Measurements from ENCODE around the gene LETM1.
A peak's percentile ranks its signal among the peaks of the same experiment; 100 is the strongest.

The LETM1 gene

DNA sequence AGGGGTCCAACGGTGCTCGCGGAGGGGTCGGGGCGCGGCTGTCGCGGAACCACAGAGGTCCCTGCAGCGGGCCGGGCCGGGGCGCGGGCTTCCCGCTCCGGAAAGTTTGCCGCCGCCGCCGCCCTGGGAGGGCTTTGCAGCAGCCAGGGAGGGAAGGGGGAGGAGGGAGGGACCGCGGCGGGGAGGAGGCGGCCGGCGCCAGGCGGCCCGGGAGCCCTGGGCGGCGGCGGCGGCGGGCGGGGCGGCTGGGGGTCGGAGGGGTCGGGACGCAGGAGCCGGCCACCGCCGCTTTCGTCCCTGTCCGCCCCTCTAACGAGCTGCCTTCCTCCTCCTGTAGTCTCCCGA, 62.5 kb downstream of the LETM1 start:
- DNase-seq, result peak in 2 of 5 donors; percentile 25 to 33

GRCh38 chr4:1792832-1793495, 63.0 kb downstream of the LETM1 start, which contains the start of gene FGFR3:
TSS of gene FGFR3 (plus strand) at chr4:1793293. CDS start at chr4:1793935, 642 bp downstream.
- peak in 1 of 5 donors; percentile 33 for DNase-seq

GRCh38 chr4:1792158-1792831, 63.7 kb downstream of the LETM1 start:
- no peak for DNase-seq

DNA sequence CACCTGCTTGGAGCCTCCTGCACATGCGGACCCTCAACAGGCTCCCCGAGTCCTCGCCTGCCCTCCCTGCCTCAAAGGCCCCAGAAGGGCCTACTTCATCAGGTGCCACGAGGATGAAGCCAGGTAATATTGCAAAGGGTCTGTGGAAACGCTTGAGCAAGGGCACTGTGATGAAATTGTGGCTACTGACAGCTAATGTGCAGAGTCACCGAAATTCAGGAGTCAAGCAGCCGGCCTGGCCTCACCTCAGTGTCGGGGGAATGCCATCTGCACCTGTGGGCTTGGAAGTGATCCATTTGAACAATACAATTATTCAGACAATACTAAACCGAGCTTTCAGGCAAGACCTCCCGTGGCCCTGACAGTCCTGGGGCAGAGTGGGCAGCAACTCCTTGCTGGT, 66.0 kb downstream of the LETM1 start:
- no peak for DNase-seq

DNA sequence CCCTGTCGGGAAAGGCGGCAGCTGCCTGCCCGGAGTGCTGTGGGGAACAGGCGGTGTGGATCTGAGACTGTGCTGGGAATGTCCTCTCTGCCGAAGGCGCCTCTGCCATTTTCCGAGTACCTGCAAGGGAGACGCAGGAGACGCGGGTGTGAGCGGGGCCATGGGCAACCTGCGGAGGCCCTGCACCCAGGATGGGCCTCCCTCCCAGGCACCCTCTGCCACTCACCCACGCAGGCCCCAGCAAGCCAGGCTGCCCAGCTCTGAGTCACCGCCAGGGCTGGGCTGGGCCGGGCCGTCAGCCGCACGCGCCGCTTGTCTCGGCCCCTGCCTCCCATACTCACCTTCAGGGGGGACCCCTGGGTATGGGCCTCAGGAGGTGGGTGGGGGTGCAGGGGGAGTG, 66.4 kb downstream of the LETM1 start:
- DNase-seq, result no peak

- DNase-seq, result no peak
Observed at GRCh38 chr4:1788254-1788973, 67.5 kb downstream of the LETM1 start.

GRCh38 chr4:1787411-1788077, 68.4 kb downstream of the LETM1 start:
- DNase-seq, result no peak

- no peak for DNase-seq
Observed at GRCh38 chr4:1786544-1787362, 69.2 kb downstream of the LETM1 start.

- no peak for DNase-seq
Observed at GRCh38 chr4:1785592-1785991, 70.4 kb downstream of the LETM1 start.

- no peak for DNase-seq
Observed at GRCh38 chr4:1784789-1785591, 71.0 kb downstream of the LETM1 start.

GRCh38 chr4:1784395-1784788, 71.6 kb downstream of the LETM1 start:
- no peak for DNase-seq

GRCh38 chr4:1783970-1784369, 72.0 kb downstream of the LETM1 start:
- DNase-seq, result no peak

GRCh38 chr4:1783015-1783414, 72.9 kb downstream of the LETM1 start:
- no peak for DNase-seq

DNA sequence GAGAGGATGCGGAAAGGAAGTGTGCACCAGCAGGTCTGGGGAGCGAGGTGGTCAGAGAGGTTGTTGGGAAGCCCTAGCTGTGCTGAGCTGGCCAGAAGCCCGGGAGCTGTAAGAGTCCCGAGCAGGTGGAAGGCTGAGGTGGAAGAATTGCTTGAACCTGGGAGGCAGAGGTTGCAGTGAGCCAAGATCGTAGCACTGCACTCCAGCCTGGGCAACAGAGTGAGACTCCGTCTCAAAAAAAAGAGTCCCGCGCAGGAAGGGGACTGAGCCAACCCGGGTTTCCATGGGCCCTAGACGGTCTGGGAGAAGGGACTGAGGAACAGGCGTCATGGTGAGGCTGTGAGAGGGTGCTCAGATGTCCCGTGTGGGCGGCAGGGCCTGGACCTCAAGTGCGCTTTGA, 75.5 kb downstream of the LETM1 start:
- no peak for DNase-seq

DNA sequence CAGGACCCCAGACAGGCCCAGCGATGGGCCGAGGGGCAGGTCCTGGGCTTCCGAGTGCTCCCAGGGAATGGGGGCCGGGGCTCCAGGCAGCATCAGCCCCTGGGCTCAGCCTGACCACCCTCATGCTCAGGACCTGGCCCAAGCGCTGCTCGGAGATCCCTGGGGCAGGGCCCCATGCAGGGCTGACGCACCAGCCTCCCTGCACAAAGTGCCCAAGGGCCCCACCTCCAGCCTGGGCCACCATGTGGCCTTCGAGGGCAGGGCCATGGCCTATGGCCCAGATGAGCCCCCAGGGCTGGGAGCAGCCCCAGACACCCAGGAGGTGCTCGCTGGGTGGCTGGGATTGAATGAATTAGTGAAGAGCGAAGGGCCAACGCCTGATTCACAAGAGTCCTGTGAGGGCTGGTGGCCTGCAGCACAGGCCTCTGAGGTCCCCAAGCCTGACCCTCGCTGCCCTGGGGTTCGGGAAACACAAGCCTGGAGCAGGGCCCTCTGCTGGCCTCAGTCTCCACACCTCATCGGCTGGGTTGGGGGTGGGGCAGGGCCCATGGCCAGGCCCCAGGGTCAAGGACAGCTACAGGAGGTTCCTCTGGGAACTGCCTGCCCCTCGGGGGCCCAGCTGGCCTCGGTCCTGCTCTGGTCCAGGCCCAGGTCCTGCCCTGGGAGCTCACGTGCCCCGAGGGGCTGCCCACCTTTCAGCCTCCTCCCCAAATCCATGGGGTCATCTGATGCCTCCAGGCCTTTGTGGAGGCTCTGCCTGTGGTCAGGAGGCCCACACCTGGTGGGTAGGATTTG, 76.2 kb downstream of the LETM1 start:
- no peak for DNase-seq

GRCh38 chr4:1778642-1779392, 77.1 kb downstream of the LETM1 start:
- no peak for DNase-seq

DNA sequence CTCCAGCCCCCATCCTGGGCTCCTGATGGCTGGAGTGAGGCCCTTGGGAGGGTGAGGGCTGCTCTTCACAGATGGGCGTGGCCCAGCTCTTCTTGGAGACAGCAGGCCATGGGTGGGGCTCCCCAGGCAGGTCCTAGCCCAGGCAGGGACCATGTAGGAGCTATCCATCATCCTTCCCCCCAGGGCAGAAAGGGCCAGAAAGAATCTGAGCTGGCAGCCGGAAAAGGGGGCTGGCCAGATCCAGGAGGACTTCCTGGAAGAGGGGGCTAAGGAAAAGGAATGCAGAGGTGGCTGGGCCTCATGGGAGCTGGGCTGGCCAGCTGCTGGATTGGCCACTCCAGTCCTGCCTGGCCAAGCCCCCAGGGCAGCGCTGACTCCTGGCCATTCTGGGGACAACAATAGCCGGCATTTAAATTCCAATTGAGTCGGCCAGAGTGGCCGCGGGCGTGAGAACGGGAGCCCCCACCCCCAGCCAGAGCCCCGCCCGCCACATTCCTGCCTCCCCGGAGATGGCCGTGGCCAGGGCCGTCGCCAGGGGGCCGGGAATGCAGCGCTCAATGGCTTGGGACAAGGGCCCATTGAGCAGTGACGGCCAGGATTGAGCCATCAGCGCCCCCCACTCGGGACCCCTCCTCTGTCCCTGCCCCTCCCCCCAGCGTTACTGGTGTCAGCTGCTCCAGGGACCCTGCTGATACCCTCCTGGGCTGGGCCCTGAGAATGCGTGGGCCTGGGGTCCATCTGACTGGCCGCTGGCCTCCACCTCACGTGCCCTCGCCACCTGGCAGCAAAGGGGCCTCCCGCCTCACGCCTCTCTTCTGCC, 77.9 kb downstream of the LETM1 start:
- DNase-seq, result no peak

DNA sequence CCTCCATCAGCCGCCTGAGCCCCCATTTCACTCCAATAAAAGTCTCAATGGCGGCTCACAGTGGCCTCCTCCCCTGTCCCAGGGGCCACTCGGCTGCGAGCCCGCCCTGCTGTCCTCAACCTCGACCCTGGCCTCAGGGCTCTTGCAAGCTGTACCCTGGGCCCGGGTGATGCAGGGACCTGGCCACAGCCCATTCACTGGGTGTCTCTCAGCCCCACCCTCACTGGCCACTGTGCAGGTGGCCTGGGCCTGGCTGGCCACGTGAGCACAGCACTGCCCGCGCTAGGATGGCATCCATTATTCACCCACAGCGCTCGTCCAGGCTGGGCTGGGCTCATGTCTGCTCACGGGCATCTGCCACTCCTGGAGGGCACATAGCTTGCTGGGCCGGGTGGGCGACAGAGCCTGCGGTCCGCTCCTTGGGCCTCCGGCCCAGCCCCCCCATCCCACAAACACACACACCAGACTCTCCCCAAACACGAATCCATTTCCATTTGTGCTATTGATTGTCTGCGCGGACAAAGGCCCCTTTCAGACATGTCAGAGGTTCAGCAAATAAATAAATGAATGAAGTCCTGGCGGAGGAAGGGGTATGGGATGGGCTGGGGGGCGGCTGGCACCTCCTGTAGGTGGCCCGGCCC, 79.3 kb downstream of the LETM1 start:
- no peak for DNase-seq
